HG02885 (cell line): ENCODE results near the gene FAM89B.
A peak's percentile ranks its signal among the peaks of the same experiment; 100 is the strongest.
"Not testable (repeated sequence)": the region's sequence is repeated elsewhere in the genome, so short reads cannot be mapped to it uniquely, and the experiment has no call there.

Experiments used
- ATAC-seq: cut with Tn5 transposase; IDR thresholded peaks from one replicate; pipeline ENCODE4 v1.9.1; 2021; ENCODE audit warnings: mild to moderate bottlenecking; ENCODE audit not compliant: unreplicated experiment, poor library complexity

The FAM89B gene

GRCh38 chr11:65572356-65573051 lies at the start of gene FAM89B:
FAM89B (plus strand) TSS chr11:65572538; CDS start chr11:65572670, 132 bp downstream.
- ATAC-seq, result peak; percentile 13

- not testable (repeated sequence) for ATAC-seq
Measured at GRCh38 chr11:65522718-65523630, 49.4 kb upstream of the FAM89B start.

- not testable (repeated sequence) for ATAC-seq
Measured at GRCh38 chr11:65523631-65523968, 48.7 kb upstream of the FAM89B start.

- no peak for ATAC-seq
Measured at GRCh38 chr11:65524014-65524740, 48.2 kb upstream of the FAM89B start.

GRCh38 chr11:65524741-65525545 lies 47.4 kb upstream of the FAM89B start, which contains the start of gene SCYL1:
SCYL1 (plus strand) TSS chr11:65525083; CDS start chr11:65525154, 71 bp downstream.
- ATAC-seq, result peak; percentile 74

- no peak for ATAC-seq
Measured at GRCh38 chr11:65525546-65526480, 46.5 kb upstream of the FAM89B start.

GRCh38 chr11:65526744-65527143 lies 45.6 kb upstream of the FAM89B start:
- ATAC-seq, result no peak

GRCh38 chr11:65528819-65529350 lies 43.5 kb upstream of the FAM89B start:
- no peak for ATAC-seq

- ATAC-seq, result no peak
Measured at GRCh38 chr11:65529475-65530156, 42.7 kb upstream of the FAM89B start.

- no peak for ATAC-seq
Measured at GRCh38 chr11:65530157-65530496, 42.2 kb upstream of the FAM89B start.

GRCh38 chr11:65532388-65533064 lies 39.8 kb upstream of the FAM89B start:
- no peak for ATAC-seq

GRCh38 chr11:65535102-65535501 lies 37.2 kb upstream of the FAM89B start:
- ATAC-seq, result no peak

- no peak for ATAC-seq
Measured at GRCh38 chr11:65536412-65537295, 35.7 kb upstream of the FAM89B start.

GRCh38 chr11:65537296-65537597 lies 35.1 kb upstream of the FAM89B start:
- no peak for ATAC-seq

- ATAC-seq, result no peak
Measured at GRCh38 chr11:65537620-65538231, 34.6 kb upstream of the FAM89B start.

GRCh38 chr11:65538232-65538914 lies 34.0 kb upstream of the FAM89B start:
- no peak for ATAC-seq
